Sigmoid colon (tissue), 3 donors: ENCODE results near the gene IRF2BPL.

Source experiments
- CTCF ChIP-seq, 4 experiments: fragments of 450-650 bp in 3 of 4; fragments of 200-600 bp in 1 of 4; IDR thresholded peaks; one replicate each; pipeline ENCODE4 v1.5.1; 2016 to 2019; ENCODE audit warnings: antibody characterized with exemption in 4 of 4, mild to moderate bottlenecking in 3 of 4, moderate library complexity in 2 of 4
- POLR2A ChIP-seq, 2 donors: fragments of 450-650 bp; IDR thresholded peaks; one replicate each; pipeline ENCODE4 v1.6.1; 2016; ENCODE audit warnings: antibody characterized with exemption in 2 of 2, mild to moderate bottlenecking in 2 of 2, moderate library complexity in 2 of 2

GRCh38 chr14:77018785-77019184, 9.7 kb downstream of the IRF2BPL start:
- no peak for TF ChIP-seq CTCF (IDR thresholded peaks at IDR 0.05)
- TF ChIP-seq POLR2A (IDR thresholded peaks at IDR 0.05): no peak
